ENCODE results near the gene GPR25. TPM values are rescaled to one million over a fixed set of nuclear protein-coding genes. Genes with fewer than 3 reads are reported as not detected.

Gene GPR25
- total and polyA plus RNA-seq, 3 donors from 2014 or later = 0.87 TPM; not detected in 2

- no peak for DNase-seq
- Histone ChIP-seq H3K9me3 (no peaks in the 10 kb centered on the region), H3K27me3 (no peaks in the 10 kb centered on the region), H3K36me3 (ENCODE audit: low read depth, missing control alignments) (no peaks in the 10 kb centered on the region), H3K4me3 (no peak overlapping the region), H3K4me1 (no peaks in the 10 kb centered on the region), H3K27ac (no peak overlapping the region)
- 32 to 33% methylated on average over 1 of the region's 1 CpG for WGBS, 2 donors
- TF ChIP-seq CTCF (IDR thresholded peaks at IDR 0.05) = no peak
- TF ChIP-seq POLR2A (IDR thresholded peaks at IDR 0.05) = no peak
- intact Hi-C loops (cut with DNase I; ENCODE audit: low total_unique reads) = no loop called here
Measured at GRCh38 chr1:200923601-200924000, 50.8 kb downstream of the GPR25 start.

Other genes starting within 250 kb of the GPR25 start
- 10 to 100 TPM; 24.1 to 30.2 TPM for gene DDX59, start 203.1 kb upstream of the GPR25 start, total RNA-seq
- 17.7 TPM for gene DDX59, start 203.1 kb upstream of the GPR25 start, polyA plus RNA-seq (ENCODE audit: insufficient read depth, low read depth, low replicate concordance)
- gene CAMSAP2, start 134.1 kb upstream of the GPR25 start, total RNA-seq = 10 to 100 TPM; 28.4 to 34.7 TPM
- 16.0 TPM for gene CAMSAP2, start 134.1 kb upstream of the GPR25 start, polyA plus RNA-seq (ENCODE audit: insufficient read depth, low read depth, low replicate concordance)
- 1 to 10 TPM; 2.3 to 5.8 TPM for gene INAVA, start 21.9 kb downstream of the GPR25 start, total RNA-seq
- gene INAVA, start 21.9 kb downstream of the GPR25 start, polyA plus RNA-seq (ENCODE audit: insufficient read depth, low read depth, low replicate concordance) = 1.5 TPM
- 10 to 100 TPM; 23.3 to 32.7 TPM for gene KIF21B, start 150.7 kb downstream of the GPR25 start, total RNA-seq
- gene KIF21B, start 150.7 kb downstream of the GPR25 start, polyA plus RNA-seq (ENCODE audit: insufficient read depth, low read depth, low replicate concordance) = 32.3 TPM
- gene CACNA1S, start 239.4 kb downstream of the GPR25 start, total RNA-seq = under 1 TPM; 0.08 to 0.12 TPM
- 0.87 TPM for gene CACNA1S, start 239.4 kb downstream of the GPR25 start, polyA plus RNA-seq (ENCODE audit: insufficient read depth, low read depth, low replicate concordance)

Data from testis (tissue), 3 donors.